C1 segment of cervical spinal cord (tissue), 14 donors: Measurements from ENCODE around the gene TMTC1.
"Not testable (repeated sequence)": the region's sequence is repeated elsewhere in the genome, so short reads cannot be mapped to it uniquely, and the experiment has no call there.

Source experiments
- DNase-seq, 14 donors: peaks; one replicate each; lab custom pipeline; 2025; lab: John Stamatoyannopoulos, UW

The TMTC1 gene

DNA sequence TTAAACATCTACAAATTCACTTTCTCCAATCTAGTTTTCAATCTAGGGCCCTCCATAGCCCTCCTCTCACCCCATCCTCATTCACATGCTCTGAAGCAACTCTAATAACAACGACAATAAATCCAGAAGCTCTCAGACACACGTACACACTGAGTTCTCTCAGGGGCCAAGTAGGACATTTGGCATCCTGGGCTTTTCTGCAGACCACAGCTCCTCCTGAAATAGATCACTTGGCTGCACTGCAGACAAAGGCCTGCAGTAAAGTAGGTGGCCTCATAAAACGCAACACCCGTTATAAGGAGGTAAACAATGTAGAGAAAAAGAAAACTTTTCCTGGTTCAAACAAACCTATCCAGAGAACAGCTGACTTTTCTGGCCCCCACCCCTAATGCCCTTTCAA, 111.2 kb downstream of the TMTC1 start:
- no peak for DNase-seq

- no peak for DNase-seq
Measured at GRCh38 chr12:29671742-29672141, 112.0 kb downstream of the TMTC1 start.

GRCh38 chr12:29667011-29667410, 116.7 kb downstream of the TMTC1 start:
- DNase-seq: no peak

DNA sequence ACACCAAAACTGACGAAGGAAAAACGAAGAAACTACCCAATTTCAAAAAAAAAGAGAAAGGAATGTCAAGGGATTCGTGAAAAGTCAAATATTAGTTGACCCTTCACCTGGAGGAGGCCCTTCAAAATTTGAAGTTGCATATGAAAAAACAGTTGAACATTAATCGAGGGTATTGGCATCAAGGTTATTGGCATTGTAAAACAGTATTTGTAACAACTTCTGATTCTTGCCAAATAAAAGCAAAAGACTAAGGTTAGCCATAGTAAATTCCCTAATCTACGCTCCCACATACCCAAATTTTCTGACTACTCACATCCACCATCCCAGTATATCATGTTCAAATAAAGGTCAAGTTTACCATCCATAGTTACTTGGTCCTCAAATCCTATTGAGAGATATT, 118.6 kb downstream of the TMTC1 start:
- no peak for DNase-seq

GRCh38 chr12:29662734-29663323, 120.9 kb downstream of the TMTC1 start:
- DNase-seq: no peak

- DNase-seq: no peak
Measured at GRCh38 chr12:29660847-29661246, 122.9 kb downstream of the TMTC1 start.

DNA sequence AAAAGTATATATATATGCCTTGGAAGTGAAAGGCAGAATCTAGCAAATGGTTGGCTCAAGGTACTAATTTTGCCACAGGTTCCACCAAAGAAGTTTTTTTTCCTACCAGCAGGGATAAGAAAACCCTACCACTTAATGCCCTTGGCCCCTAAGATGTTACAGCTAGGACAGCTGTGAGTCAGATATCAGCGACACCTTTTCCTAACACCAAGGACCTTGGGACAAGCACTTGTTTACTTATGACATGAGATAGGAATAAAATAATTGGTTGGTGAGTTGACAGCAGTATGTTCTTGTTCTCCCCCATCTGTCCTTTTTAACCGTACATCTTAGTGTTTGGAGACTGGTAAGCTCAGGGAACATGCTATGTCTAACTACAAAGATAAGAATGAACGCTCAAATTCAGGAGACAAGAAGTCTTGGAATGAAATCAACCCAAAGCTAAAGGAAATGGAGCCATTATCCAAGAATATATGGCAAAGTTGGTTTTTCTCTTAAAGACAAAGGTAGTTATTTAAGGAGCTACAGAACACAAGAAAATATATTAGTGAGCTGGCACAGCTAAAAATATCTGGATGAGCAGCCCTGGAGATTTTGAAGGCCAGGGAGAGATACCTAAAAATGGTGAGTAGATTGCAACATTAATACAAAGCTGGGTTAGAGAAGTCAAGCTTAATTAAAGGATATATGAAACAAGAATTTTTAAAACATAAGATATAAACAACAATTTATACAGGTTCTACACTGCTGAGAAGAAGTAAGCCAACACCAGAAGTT, 126.8 kb downstream of the TMTC1 start:
- DNase-seq: no peak

DNA sequence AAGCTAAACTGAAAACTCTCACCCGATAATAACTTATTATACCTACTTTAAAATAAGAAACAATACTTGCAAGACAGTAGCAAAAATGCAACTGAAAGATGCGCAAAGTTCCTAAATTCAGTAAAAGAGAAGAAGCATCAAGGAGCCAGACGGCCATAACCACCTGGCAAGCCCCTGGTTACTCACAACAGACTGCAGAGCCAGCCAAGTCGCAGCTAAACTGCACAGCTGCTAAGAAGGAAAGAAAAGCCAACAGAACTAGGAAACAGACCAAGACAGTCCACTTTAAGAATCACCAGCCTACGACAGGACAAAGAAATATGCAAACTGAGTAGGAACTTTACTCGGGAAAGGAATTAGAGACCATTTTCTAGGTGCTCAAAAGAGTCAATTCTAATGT, 127.9 kb downstream of the TMTC1 start:
- no peak for DNase-seq

GRCh38 chr12:29653286-29653685, 130.5 kb downstream of the TMTC1 start:
- DNase-seq: no peak

- DNase-seq: no peak
Measured at GRCh38 chr12:29650371-29650770, 133.4 kb downstream of the TMTC1 start.

DNA sequence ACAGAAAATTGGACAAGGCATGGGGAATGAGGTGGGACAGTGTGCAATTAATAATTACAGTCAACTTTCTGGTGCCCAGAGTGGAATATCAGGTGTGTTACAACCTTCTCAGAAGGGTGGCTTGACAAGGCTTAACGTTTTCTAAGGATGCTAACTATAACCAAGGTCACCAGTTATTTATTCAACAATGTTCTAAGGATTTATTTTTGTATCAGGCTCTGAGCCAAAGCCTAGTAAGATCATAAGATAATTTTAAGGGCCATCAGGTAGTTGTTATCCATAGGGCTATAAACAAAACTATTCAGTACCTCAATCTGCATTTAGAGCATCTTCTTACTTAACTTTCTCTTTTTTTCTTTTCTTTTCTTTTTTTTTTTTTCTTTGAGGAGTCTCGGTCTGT, 134.0 kb downstream of the TMTC1 start:
- DNase-seq: no peak

GRCh38 chr12:29644536-29645162, 139.1 kb downstream of the TMTC1 start:
- no peak for DNase-seq

DNA sequence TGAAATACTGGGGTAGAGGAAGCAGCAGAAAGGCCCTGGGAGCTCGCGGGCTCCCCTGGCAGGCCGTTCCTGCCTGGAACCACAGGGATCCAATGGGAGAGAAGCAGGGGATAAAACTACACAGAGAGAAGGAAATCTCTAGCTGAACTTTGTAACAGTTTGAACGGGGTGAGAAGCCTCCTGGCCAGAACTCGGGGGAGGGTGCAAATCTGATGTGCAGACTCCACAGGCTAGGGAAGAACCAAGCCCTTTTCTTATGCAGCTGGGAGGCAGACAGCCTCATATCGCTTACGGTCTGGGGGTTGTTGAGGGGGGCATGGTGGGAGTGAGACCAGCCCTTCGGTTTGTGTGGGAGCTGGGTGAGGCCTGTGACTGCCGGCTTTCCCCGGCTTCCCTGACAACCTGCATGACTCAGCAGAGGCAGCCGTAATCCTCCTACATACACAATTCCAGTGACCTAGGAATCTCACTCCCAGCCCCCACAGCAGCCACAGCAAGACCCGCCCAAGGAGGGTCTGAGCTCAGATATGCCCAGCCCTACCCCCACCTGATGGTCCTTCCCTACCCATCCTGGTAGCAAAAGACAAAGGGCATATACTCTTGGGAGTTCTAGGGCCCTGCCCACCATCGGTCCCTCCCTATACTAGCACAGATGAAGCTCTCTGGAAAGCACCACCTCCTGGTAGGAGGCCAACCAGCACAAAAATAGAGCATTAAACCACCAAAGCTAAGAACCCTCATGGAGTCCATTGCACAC, 143.0 kb downstream of the TMTC1 start:
- no peak for DNase-seq

- DNase-seq: no peak
Measured at GRCh38 chr12:29639893-29640495, 143.7 kb downstream of the TMTC1 start.

DNA sequence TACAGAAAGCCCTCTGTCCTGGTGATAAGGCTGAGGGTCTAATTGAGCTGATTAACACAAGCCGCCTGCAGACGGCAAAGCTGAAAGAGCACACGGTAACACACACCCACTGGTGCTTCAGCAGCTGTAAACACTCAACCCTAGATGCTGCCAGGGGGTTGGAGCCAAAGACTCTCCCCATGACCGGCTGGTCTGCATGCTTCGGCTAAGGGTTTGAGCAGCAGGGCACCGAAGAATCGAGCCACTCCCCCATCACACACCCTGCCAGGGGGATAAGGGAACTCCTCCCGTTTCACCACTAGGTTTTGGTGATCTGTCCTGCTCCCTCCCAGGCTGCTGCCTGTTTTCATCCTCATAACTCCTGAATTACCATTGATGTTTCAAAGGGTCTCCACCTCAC, 145.2 kb downstream of the TMTC1 start:
- no peak for DNase-seq

DNA sequence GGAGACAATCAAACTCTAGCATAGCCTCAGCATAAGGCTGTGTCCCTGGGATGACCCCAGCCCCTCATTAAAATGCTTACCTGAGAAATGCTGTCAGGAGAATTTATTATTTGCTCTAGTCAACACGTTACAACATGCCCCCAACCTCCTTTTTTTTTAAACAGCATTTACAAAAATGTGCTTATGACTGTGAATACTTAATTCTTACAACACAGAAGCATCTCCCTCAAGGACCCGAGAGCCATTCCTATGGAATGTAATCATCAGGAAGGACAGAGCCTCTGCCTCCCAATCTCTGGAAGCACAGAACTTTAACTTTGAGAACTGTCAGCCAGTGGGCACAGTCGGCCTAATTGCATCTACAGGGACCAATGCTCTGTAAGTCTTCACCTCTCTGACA, 149.7 kb downstream of the TMTC1 start:
- DNase-seq: no peak

DNA sequence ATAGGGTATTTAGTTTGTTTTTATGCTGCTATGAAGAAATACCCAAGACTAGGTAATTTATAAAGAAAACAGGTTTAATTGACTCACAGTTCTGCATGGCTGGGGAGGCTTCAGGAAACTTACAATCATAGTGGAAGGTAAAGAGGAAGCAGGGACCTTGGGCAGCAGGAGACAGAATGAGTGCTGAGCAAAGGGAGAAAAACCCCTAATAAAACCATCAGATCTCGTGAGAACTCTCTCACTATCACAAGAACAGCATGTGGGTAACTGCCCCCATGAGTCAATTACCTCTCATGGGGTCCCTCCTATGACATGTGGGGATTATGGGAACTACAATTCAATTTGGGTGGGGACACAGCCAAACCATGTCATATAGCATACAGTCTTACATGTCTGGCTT, 153.6 kb downstream of the TMTC1 start:
- not testable (repeated sequence) for DNase-seq

DNA sequence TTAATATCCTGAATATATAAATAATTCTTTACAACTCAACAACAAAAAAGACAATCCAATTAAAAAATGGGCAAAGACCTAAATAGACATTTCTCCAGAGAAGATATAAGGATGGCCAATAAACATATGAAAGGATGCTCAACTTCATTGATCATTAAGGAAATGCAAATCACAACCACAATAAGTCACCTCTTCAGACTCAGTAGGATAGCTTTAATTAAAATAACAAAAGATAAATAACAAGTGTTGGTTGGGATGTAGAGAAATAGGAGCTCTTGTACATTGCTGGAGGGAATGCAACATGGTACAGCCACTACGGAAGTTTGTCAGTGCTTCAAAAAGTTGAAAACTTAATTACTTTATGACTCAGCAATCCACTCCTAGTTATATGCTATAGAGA, 156.5 kb downstream of the TMTC1 start:
- DNase-seq: no peak

DNA sequence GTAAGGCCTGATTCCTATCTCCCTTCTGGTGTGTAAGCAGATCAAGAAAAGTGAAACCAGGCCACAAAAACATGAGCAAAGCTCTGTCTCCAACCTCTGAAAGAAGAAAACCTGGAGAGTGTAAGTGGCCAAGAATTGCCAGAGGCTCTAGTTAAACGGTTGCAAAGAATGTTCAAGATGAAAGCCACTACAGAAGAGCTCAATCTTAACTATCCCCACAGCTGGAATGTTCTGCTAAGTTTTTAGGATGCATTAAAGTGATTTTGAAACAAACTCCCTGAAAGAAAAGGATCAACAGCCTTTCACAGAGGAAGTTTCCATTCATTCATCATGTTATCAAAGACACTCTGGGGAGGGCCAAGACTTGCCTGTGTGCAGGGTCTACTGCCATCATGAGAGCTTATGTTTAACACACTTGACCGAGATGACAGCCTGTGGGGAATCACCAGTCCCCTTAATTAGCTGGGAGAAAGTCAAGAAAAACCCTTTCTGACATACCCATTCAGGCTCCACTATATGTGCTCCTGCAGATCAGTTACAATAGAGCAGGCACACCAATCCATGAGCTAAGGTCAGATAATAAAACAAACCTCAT, 158.3 kb downstream of the TMTC1 start:
- no peak for DNase-seq

GRCh38 chr12:29622251-29622650, 161.5 kb downstream of the TMTC1 start:
- no peak for DNase-seq

- no peak for DNase-seq
Measured at GRCh38 chr12:29620030-29620429, 163.7 kb downstream of the TMTC1 start.

GRCh38 chr12:29617407-29617803, 166.3 kb downstream of the TMTC1 start:
- DNase-seq: no peak
